Measurements from ENCODE around the gene CREM. TPM values are rescaled to one million over a fixed set of nuclear protein-coding genes. Genes with fewer than 3 reads are reported as not detected.

The CREM gene
- total RNA-seq, 1 donor from 2014 or later = 42.8 TPM

GRCh38 chr10:35124540-35124939, 2.1 kb upstream of the CREM start:
- DNase-seq (ENCODE audit: low spot score) = no peak
- Mint-ChIP-seq H3K9me3 (ENCODE audit: unreplicated experiment) (no peaks in the 10 kb centered on the region), H3K27ac (ENCODE audit: unreplicated experiment) (no peak overlapping the region), H3K27me3 (ENCODE audit: unreplicated experiment) (peaks cover 15% of the 10 kb centered on the region), H3K36me3 (ENCODE audit: low read depth, unreplicated experiment) (no peaks in the 10 kb centered on the region), H3K4me1 (ENCODE audit: unreplicated experiment) (peaks cover 8% of the 10 kb centered on the region), H3K4me3 (ENCODE audit: unreplicated experiment) (no peak overlapping the region)
- TF ChIP-seq CTCF (IDR thresholded peaks at IDR 0.05; ENCODE audit: unreplicated experiment) = no peak

GRCh38 chr10:35126062-35126529, 550 bp upstream of the CREM start:
- DNase-seq (ENCODE audit: low spot score) = no peak
- Mint-ChIP-seq H3K27ac (ENCODE audit: unreplicated experiment) (peak overlapping the region; percentile 81), H3K4me3 (ENCODE audit: unreplicated experiment) (peak overlapping the region; percentile 86), H3K36me3 (ENCODE audit: low read depth, unreplicated experiment) (no peaks in the 10 kb centered on the region), H3K27me3 (ENCODE audit: unreplicated experiment) (peaks cover 15% of the 10 kb centered on the region), H3K4me1 (ENCODE audit: unreplicated experiment) (peaks cover 8% of the 10 kb centered on the region), H3K9me3 (ENCODE audit: unreplicated experiment) (no peaks in the 10 kb centered on the region)
- TF ChIP-seq CTCF (IDR thresholded peaks at IDR 0.05; ENCODE audit: unreplicated experiment) = no peak

- no peak for TF ChIP-seq CTCF (IDR thresholded peaks at IDR 0.05; ENCODE audit: unreplicated experiment)
- no peaks in the 10 kb centered on the region for H3K9me3 Mint-ChIP-seq (ENCODE audit: unreplicated experiment)
- peak overlapping the region; percentile 92 for H3K27ac Mint-ChIP-seq (ENCODE audit: unreplicated experiment)
- DNase-seq (ENCODE audit: low spot score) = peak; percentile 57
- no peaks in the 10 kb centered on the region for H3K36me3 Mint-ChIP-seq (ENCODE audit: low read depth, unreplicated experiment)
- peaks cover 8% of the 10 kb centered on the region for H3K4me1 Mint-ChIP-seq (ENCODE audit: unreplicated experiment)
- peaks cover 15% of the 10 kb centered on the region for H3K27me3 Mint-ChIP-seq (ENCODE audit: unreplicated experiment)
- H3K4me3 Mint-ChIP-seq (ENCODE audit: unreplicated experiment) = peak overlapping the region; percentile 86
These were observed 744 bp downstream of the CREM start for GRCh38 chr10:35127289-35127891.

GRCh38 chr10:35129185-35129674, 2.6 kb downstream of the CREM start:
- no peak overlapping the region for H3K27ac Mint-ChIP-seq (ENCODE audit: unreplicated experiment)
- DNase-seq (ENCODE audit: low spot score) = no peak
- no peaks in the 10 kb centered on the region for H3K9me3 Mint-ChIP-seq (ENCODE audit: unreplicated experiment)
- no peak for TF ChIP-seq CTCF (IDR thresholded peaks at IDR 0.05; ENCODE audit: unreplicated experiment)
- no peaks in the 10 kb centered on the region for H3K36me3 Mint-ChIP-seq (ENCODE audit: low read depth, unreplicated experiment)
- no peak overlapping the region for H3K4me3 Mint-ChIP-seq (ENCODE audit: unreplicated experiment)
- peaks cover 8% of the 10 kb centered on the region for H3K4me1 Mint-ChIP-seq (ENCODE audit: unreplicated experiment)
- H3K27me3 Mint-ChIP-seq (ENCODE audit: unreplicated experiment) = peaks cover 15% of the 10 kb centered on the region

- H3K4me3 Mint-ChIP-seq (ENCODE audit: unreplicated experiment) = no peak overlapping the region
- no peaks in the 10 kb centered on the region for H3K9me3 Mint-ChIP-seq (ENCODE audit: unreplicated experiment)
- H3K27me3 Mint-ChIP-seq (ENCODE audit: unreplicated experiment) = peaks cover 15% of the 10 kb centered on the region
- DNase-seq (ENCODE audit: low spot score) = no peak
- TF ChIP-seq CTCF (IDR thresholded peaks at IDR 0.05; ENCODE audit: unreplicated experiment) = no peak
- peaks cover 8% of the 10 kb centered on the region for H3K4me1 Mint-ChIP-seq (ENCODE audit: unreplicated experiment)
- H3K36me3 Mint-ChIP-seq (ENCODE audit: low read depth, unreplicated experiment) = no peaks in the 10 kb centered on the region
- H3K27ac Mint-ChIP-seq (ENCODE audit: unreplicated experiment) = no peak overlapping the region
These were observed 4.0 kb downstream of the CREM start for GRCh38 chr10:35130663-35131062.

Data from endothelial cell (in vitro differentiated cells).